CD4-positive, alpha-beta T cell treated with Interleukin-17A for 1 hour (primary cell): ENCODE data around the gene TEKT1.

Experiments
- DNase-seq: peaks from one replicate; pipeline ENCODE4 v3.0.0-alpha.2; 2020

Gene TEKT1

GRCh38 chr17:6755731-6756184 is 75.8 kb downstream of the TEKT1 start, which contains the start of gene XAF1:
Gene XAF1 (plus strand): TSS chr17:6756046. CDS start chr17:6756079, 33 bp downstream.
- peak; percentile 67 for DNase-seq

DNA sequence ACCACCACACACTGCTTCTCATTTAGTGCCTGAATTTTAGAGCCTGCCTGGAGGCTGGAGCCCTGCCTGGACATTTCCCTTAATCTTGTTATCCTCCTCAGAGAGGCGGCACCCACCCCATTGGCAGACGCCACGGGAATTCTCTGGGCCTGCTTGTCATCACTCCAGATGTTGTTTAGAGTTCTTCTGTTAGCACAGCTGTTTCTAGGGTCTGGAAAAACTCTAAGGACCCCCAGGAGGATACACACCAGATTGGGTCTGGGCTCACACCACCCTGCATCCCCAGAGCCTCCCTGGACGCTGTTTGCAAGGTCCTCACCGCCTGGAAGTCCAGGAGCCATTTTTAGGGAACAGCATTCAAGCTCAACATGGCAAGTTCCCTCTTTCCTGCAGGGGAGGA is 76.2 kb downstream of the TEKT1 start:
- DNase-seq = no peak

DNA sequence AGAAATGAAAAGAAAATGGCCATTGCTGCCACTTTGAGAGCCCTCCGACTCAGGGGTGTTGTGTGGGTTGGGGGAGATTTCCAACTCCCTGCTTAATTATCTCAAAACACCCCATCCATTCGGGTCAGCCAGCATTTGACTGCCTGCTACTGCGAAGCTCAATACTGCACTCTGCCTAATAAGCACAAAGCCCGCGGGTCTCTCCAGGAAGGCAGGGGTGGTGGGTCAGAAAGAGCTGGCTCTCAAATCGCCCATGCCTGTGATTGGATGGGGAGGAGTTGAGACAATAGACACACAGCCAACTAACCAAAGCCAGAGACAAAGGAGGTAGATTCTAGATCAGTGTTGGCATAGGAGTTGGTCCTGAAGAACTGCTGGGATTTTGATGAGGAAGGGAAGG is 78.0 kb downstream of the TEKT1 start:
- no peak for DNase-seq

DNA sequence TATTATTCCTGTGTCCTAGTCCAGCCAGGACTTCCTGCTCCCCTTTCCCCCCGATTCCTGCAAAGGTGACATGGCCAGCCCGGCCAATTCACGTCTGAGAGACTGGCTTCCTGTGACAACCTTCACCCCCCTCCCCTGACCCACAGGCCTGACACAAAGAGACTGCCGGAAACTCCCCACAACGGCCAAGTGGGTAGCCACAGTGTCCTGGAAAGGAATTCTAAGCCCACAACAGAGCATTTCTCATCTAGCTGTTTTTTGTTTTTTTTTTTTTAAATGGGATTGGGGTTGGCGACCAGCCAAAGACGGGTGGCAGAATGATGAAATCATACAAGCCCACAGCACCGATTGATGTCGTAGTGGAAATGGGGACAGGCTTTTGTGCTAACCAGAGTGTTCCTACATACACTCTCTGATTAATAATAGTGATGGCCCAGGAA is 78.5 kb downstream of the TEKT1 start:
- peak; percentile 76 for DNase-seq

DNA sequence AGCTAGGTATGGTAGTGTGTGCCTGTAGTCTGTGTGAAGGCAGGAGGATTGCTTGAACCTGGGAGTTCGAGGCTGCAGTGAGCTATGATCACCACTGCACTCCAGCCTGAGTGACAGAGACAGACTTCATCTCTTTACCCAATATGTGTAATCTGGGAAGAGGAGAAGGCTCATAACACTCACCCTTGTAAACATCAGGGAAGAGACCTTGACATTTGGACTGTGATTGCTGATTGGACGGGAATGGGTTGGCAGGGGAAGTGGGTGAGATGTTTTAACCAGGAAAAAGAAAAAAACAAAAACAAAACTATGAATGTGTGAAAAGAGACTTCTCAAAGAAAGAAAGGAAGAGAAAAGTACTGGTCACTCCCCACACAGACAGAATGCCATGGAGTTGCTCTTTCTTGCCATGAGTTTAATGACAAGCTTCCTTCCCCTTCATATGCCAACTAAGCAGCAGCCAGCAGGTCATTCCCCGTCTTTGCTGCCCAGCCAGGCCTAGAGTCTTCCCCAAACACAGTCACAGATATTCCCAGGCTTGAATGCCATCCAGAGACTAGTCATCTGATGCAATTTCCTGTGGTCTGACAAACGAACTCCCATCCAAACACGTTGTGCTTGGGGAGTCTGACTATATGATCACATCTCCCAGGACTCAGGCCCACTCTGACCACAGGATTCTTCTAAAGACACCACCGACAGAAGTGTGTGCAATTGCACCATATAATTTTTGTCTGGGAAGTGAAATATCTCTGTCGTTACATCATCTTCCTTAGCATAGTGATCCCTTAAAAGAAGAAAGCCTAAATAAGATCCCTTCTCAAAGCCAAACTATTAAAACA is 79.2 kb downstream of the TEKT1 start:
- peak; percentile 12 for DNase-seq

GRCh38 chr17:6749519-6749918 is 82.0 kb downstream of the TEKT1 start:
- peak; percentile 18 for DNase-seq

DNA sequence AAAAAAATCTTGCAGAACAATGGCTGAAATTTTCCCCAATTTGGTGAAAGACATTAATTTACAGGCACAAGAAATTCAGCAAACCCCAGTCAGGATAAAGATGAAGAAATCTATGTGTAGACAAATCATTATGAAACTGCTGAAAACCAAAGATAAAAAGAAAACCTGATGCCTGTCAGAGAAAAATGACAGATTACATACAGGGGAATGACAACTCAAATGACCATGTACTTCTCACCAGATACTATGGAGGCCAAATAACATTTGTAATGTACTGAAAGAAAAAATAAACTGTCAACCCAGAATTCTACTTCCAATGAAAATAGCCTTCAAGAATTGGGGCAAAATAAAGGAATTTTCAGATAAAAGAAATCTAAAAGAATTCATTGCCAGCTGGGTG is 82.9 kb downstream of the TEKT1 start:
- no peak for DNase-seq
